IMR-90 (cell line): ENCODE results near the gene ADARB2.

Experiments
- CTCF ChIP-seq: conservative IDR thresholded peaks from 2 replicates; pipeline ENCODE4 v1.5.1; 2012; ENCODE audit warnings: mild to moderate bottlenecking, low read depth, low read length, improper control_type of control experiment
- TF ChIP-seq, protein P1 (sequence below): fragments of 150-350 bp; IDR thresholded peaks from 2 replicates; pipeline ENCODE4 v1.6.1; 2017; ENCODE audit warnings: mild to moderate bottlenecking, antibody characterized with exemption, low read length, low read depth

DNA sequence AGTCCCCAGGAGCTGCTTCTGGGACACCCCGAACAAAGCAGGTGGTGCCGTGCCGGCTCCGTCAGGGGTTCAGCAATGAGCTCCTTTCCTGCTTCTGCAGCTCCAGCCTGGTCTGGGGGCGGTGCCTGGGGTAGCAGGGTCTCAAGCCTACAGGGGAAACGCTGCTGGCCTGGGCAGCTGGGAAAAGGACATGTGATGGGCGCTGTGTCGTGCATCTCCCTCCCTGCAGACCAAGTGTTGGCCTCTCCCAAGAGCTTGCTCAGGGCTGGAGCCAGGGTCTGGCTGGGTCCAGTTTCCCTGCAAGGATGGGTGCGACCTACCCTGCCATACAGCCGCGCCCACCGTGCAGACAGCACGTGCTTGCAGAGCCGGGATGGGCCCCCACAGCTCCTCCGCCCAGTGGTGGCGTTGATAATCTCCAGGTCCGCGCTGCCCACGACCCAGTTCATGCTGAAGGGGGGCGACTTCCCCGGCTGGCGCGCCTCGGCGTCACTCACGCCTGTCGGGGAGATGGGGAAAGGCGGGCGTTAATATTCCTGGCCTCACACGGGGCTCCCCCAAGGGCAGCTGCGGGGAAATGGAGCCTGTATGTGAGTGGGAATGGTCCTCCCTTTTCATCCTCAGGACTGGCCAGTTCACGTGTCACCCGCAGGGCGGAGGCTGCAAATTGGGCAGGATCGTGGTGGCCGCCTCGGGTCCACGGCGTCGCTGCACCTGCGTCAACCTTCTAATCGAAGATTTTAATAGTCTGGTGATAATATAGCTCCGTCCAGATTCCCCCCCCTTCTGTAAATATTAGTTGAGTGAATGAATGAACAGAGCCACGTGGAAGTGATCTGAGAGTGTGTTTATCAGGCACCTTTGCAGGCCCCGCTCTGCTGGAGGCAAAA lies 552.5 kb downstream of the ADARB2 start:
- no peak for TF ChIP-seq CTCF
- TF ChIP-seq, protein P1, sequence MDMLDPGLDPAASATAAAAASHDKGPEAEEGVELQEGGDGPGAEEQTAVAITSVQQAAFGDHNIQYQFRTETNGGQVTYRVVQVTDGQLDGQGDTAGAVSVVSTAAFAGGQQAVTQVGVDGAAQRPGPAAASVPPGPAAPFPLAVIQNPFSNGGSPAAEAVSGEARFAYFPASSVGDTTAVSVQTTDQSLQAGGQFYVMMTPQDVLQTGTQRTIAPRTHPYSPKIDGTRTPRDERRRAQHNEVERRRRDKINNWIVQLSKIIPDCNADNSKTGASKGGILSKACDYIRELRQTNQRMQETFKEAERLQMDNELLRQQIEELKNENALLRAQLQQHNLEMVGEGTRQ = no peak
